ENCODE results near the gene PPP2R2C. TPM values are rescaled to one million over a fixed set of nuclear protein-coding genes. Genes with fewer than 3 reads are reported as not detected.

The PPP2R2C gene
- total and polyA plus RNA-seq, 2 experiments from 2014 or later: not detected

DNA sequence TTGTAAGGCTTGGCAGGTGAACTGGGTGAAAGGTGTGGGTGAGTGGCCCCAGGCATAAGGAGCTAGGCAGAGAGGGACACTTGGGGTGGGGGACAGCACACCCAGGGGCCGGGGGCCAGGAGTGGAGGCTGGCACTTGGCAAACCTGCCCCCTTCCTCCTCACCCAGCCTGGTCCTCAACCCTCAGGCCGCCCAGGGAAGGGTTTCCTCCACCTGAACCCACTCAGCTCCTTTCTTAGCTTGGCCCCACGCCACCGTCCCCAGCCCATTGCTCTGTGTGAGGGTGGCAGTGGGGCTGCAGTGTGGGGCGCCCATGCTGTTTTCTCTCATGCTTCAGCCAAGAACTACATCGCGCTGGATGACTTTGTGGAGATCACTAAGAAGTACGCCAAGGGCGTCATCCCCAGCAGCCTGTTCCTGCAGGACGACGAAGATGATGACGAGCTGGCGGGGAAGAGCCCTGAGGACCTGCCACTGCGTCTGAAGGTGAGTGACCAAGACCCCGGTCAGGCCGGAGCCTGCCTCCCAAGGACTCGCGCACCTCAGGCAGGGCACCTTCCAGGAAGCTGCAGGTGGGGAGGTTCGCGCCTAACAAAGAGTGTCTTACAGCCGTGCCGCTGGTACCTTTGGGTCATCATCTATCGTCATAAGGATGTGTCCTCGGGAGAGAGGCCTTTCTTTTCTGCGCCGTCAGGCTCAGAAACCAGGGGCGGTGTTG lies 177.6 kb downstream of the PPP2R2C start:
- WGBS, 2 experiments (ENCODE audit: low coverage in 1 of 2, low lambda C conversion rate in 2 of 2, missing lambda C conversion rate in 2 of 2): 91 to 92% methylated on average over 27 of the region's 27 CpGs
- H3K4me3 ChIP-seq: no peak overlapping the region

DNA sequence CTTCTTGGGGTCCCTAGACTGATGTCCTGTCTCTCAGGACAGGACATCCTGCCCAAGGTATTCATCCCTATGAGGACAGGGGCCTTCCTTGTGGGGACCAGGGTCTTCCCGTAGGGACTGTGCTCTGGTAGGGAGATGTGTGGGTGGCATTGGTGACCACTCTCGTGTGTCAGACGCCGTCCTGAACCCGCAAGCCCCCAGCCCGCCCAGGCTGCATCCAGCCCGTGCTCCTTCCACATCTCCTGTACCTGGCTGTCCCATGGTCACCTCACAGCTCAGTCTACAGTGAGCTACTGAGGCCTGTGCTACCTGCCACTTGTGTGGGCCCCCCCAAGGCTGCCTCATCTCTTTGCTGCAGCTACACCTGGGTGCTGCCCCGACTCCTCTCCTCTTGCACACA lies 178.8 kb downstream of the PPP2R2C start:
- Histone ChIP-seq H3K4me2 (ENCODE audit: unreplicated experiment) (no peak overlapping the region), H3K27ac (no peak overlapping the region), H3F3A (ENCODE audit: insufficient read depth) (no peaks in the 10 kb centered on the region), H3K9ac (no peak overlapping the region), H3K79me2 (ENCODE audit: insufficient read depth) (no peaks in the 10 kb centered on the region), H3K9me3 (ENCODE audit: low read depth) (no peaks in the 10 kb centered on the region), H2AFZ (no peak overlapping the region), H3K9me2 (ENCODE audit: insufficient read depth) (no peaks in the 10 kb centered on the region), H3K27me3 (replicated peaks; ENCODE audit: insufficient read depth) (no peaks in the 10 kb centered on the region), H3K36me3 (ENCODE audit: low read depth) (no peaks in the 10 kb centered on the region), H3K4me1 (ENCODE audit: insufficient read depth) (no peaks in the 10 kb centered on the region), H3K4me3 (no peak overlapping the region), H4K20me1 (ENCODE audit: insufficient read depth) (no peaks in the 10 kb centered on the region)
- 94 to 98% methylated on average over 4 to 8 of the region's 8 CpGs for WGBS, 2 experiments (ENCODE audit: low coverage in 1 of 2, low lambda C conversion rate in 2 of 2, missing lambda C conversion rate in 2 of 2)
- in situ Hi-C loops (cut with MboI): no loop called here
- TF ChIP-seq EZH2 (IDR thresholded peaks at IDR 0.05; ENCODE audit: insufficient read depth, poor library complexity, severe bottlenecking) (no peak), EZH2phosphoT487 (IDR thresholded peaks at IDR 0.05; ENCODE audit: insufficient read depth, low read depth) (no peak)
- DNase-seq: no peak

More for the DNA sequence above, 177.6 kb downstream of the PPP2R2C start:
- no peak overlapping the region for H3K9ac ChIP-seq
- H3K27me3 ChIP-seq (replicated peaks; ENCODE audit: insufficient read depth): no peaks in the 10 kb centered on the region
- H3K36me3 ChIP-seq (ENCODE audit: low read depth): no peaks in the 10 kb centered on the region
- no peak overlapping the region for H3K4me2 ChIP-seq (ENCODE audit: unreplicated experiment)
- H4K20me1 ChIP-seq (ENCODE audit: insufficient read depth): no peaks in the 10 kb centered on the region
- H3K9me3 ChIP-seq (ENCODE audit: low read depth): no peaks in the 10 kb centered on the region
- TF ChIP-seq EZH2 (IDR thresholded peaks at IDR 0.05; ENCODE audit: insufficient read depth, poor library complexity, severe bottlenecking) (no peak), EZH2phosphoT487 (IDR thresholded peaks at IDR 0.05; ENCODE audit: insufficient read depth, low read depth) (no peak)
- in situ Hi-C loops (cut with MboI): no loop called here
- H2AFZ ChIP-seq: no peak overlapping the region
- no peaks in the 10 kb centered on the region for H3F3A ChIP-seq (ENCODE audit: insufficient read depth)
- H3K9me2 ChIP-seq (ENCODE audit: insufficient read depth): no peaks in the 10 kb centered on the region
- H3K79me2 ChIP-seq (ENCODE audit: insufficient read depth): no peaks in the 10 kb centered on the region
- no peak for DNase-seq
- no peak overlapping the region for H3K27ac ChIP-seq
- H3K4me1 ChIP-seq (ENCODE audit: insufficient read depth): no peaks in the 10 kb centered on the region

- Histone ChIP-seq H3K79me2 (ENCODE audit: insufficient read depth) (no peaks in the 10 kb centered on the region), H3F3A (ENCODE audit: insufficient read depth) (no peaks in the 10 kb centered on the region), H3K27me3 (replicated peaks; ENCODE audit: insufficient read depth) (no peaks in the 10 kb centered on the region), H3K4me2 (ENCODE audit: unreplicated experiment) (no peak overlapping the region), H3K9me3 (ENCODE audit: low read depth) (no peaks in the 10 kb centered on the region), H3K4me3 (no peak overlapping the region), H3K27ac (no peak overlapping the region), H3K9me2 (ENCODE audit: insufficient read depth) (no peaks in the 10 kb centered on the region), H3K36me3 (ENCODE audit: low read depth) (no peaks in the 10 kb centered on the region), H3K4me1 (ENCODE audit: insufficient read depth) (no peaks in the 10 kb centered on the region), H3K9ac (no peak overlapping the region), H4K20me1 (ENCODE audit: insufficient read depth) (no peaks in the 10 kb centered on the region), H2AFZ (no peak overlapping the region)
- DNase-seq: no peak
- TF ChIP-seq EZH2phosphoT487 (IDR thresholded peaks at IDR 0.05; ENCODE audit: insufficient read depth, low read depth): no peak
- in situ Hi-C loops (cut with MboI): no loop called here
- 93 to 94% methylated on average over 8 of the region's 8 CpGs for WGBS, 2 experiments (ENCODE audit: low coverage in 1 of 2, low lambda C conversion rate in 2 of 2, missing lambda C conversion rate in 2 of 2)
Observed at GRCh38 chr4:6293097-6293445, 179.3 kb downstream of the PPP2R2C start.

DNA sequence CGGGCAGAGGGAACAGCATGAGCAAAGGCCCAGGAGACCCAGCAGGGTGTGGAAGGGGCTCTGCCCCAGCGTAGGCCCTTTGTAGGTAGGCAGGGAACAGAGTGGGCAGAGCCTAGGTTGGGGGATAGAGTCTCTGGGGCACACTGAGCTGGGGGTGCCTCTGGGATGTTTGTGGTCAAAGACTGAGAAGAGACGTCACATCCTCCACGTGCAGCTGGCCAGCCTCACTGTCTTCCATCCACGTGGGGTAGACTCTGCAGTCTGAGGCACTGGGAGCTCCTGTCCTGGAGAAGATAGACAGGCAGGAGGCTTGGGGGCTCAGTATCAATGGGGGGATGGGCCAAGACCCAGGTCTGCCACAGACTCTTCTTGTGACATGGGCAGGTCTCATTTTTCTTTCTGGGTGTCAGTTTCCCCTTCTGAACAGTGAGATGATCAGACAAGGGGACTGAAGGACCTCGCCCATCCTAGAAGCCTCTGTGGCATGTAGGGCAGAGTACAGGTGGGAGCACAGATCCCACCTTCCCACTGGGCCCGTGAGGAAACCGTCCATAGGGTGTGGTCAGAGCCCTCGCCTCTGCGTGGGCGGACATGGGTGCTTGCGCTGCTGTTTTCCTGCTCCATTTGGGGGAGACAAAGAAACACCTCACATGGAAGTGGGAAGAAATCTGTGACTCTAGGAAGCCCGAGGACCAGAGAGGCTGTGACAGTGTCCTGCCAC lies 179.9 kb downstream of the PPP2R2C start:
- no peaks in the 10 kb centered on the region for H3K9me3 ChIP-seq (ENCODE audit: low read depth)
- TF ChIP-seq EZH2phosphoT487 (IDR thresholded peaks at IDR 0.05; ENCODE audit: insufficient read depth, low read depth): no peak
- no peak for TF ChIP-seq EZH2 (IDR thresholded peaks at IDR 0.05; ENCODE audit: insufficient read depth, poor library complexity, severe bottlenecking)
- in situ Hi-C loops (cut with MboI): no loop called here
- DNase-seq: no peak
- no peaks in the 10 kb centered on the region for H3K79me2 ChIP-seq (ENCODE audit: insufficient read depth)
- H3K27ac ChIP-seq: no peak overlapping the region
- H3K36me3 ChIP-seq (ENCODE audit: low read depth): no peaks in the 10 kb centered on the region
- no peak overlapping the region for H3K9ac ChIP-seq
- no peaks in the 10 kb centered on the region for H3F3A ChIP-seq (ENCODE audit: insufficient read depth)
- H3K4me1 ChIP-seq (ENCODE audit: insufficient read depth): no peaks in the 10 kb centered on the region
- H4K20me1 ChIP-seq (ENCODE audit: insufficient read depth): no peaks in the 10 kb centered on the region
- H3K4me3 ChIP-seq: no peak overlapping the region
- no peaks in the 10 kb centered on the region for H3K27me3 ChIP-seq (replicated peaks; ENCODE audit: insufficient read depth)
- H3K9me2 ChIP-seq (ENCODE audit: insufficient read depth): no peaks in the 10 kb centered on the region
- WGBS, 2 experiments (ENCODE audit: low coverage in 1 of 2, low lambda C conversion rate in 2 of 2, missing lambda C conversion rate in 2 of 2): 81 to 91% methylated on average over 8 to 13 of the region's 13 CpGs
- H2AFZ ChIP-seq: no peak overlapping the region
- no peak overlapping the region for H3K4me2 ChIP-seq (ENCODE audit: unreplicated experiment)
